HL-60/S4 treated with retinoic acid at 250 ng/mL for 4 days and 3 days (cell line): Measurements from ENCODE around the gene MAST3.
"Not testable (repeated sequence)": the region's sequence is repeated elsewhere in the genome, so short reads cannot be mapped to it uniquely, and the experiment has no call there.

Source experiments
- in situ Hi-C: fragments of 300-500 bp; cut with MboI; formaldehyde crosslinking; loops from 2 replicates; pipeline ENCODE4 v1.7.0; 2022; ENCODE audit warnings: low sequenced_read_pairs

The MAST3 gene

GRCh38 chr19:18156841-18157464, 59.4 kb downstream of the MAST3 start:
- in situ Hi-C loops: no loop called here

DNA sequence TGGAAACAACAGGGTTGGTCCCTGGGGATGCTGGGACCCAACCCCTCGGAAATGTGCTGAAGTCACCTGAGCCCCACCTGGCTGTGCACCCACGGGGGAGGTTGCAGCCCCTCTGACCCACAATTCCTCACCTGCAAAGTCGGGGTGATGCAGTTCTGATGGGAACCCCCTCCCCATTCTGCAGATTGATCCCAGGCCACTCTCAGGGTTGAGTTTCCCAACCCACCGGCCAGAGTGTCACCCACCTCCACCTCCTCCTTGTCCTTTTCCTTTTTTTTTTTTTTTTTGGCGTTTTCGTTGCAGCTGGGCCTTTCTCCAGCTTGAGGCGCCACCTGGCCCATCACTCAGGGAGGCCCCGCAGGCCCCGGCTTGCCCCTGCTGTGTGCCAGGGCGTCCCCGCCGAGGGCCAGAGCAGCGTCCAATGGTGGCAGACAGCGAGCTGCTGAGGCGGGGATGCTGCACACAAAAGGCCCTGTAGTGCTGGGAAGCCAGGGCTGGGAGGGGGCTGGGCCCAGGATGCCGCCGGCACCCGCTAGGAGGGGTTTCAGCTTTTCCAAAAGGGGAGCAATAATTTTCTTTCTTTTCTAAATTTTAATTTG, 60.0 kb downstream of the MAST3 start:
- in situ Hi-C loops: no loop called here

- in situ Hi-C loops: no loop called here
These were observed 60.9 kb downstream of the MAST3 start for GRCh38 chr19:18158467-18158866.

- in situ Hi-C loops: not testable (repeated sequence)
These were observed 61.6 kb downstream of the MAST3 start for GRCh38 chr19:18159059-18159616.

- in situ Hi-C loops: no loop called here
These were observed 62.2 kb downstream of the MAST3 start for GRCh38 chr19:18159810-18160209.

GRCh38 chr19:18160493-18160970, 63.0 kb downstream of the MAST3 start:
- in situ Hi-C loops: no loop called here

DNA sequence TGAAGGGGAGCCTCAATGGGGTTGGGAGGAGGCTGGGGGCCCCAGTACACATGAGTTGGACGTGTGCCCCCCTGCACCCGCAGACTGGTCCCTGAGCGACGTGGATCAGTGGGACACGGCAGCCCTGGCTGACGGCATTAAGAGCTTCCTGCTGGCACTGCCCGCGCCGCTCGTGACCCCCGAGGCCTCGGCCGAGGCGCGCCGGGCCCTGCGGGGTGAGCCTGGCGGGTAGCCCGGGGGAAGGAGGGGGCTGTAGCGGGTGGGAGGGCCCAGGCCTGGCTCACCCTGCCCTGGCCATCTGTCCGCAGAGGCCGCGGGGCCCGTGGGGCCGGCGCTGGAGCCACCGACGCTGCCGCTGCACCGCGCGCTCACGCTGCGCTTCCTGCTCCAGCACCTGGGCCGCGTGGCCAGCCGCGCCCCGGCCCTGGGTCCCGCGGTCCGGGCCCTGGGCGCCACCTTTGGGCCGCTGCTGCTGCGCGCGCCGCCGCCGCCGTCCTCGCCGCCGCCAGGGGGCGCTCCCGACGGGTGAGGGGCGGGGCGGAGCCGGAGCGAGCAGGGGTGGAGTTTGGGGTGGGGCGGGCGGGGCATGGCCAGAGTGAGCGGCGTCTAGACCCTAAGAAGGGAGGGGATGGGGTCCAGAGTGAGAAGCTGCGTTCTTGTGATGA, 63.5 kb downstream of the MAST3 start:
- in situ Hi-C loops: no loop called here

DNA sequence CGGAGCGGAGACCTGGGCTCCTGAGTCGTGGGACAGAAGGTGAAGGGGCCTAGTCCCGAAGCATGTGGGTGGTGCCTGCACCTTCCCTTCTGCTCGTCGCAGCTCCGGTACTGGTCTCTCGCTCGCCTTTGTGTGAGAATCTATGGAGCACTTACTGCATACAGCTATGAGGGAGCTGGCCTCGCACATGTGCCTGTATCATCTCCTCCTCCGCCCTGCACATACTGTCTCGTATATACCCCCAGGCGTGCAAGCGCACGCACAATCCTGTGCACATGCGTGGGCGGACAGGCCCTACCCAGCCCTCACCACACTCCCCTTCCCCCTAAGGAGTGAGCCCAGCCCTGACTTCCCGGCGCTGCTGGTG, 64.0 kb downstream of the MAST3 start:
- in situ Hi-C loops: no loop called here

DNA sequence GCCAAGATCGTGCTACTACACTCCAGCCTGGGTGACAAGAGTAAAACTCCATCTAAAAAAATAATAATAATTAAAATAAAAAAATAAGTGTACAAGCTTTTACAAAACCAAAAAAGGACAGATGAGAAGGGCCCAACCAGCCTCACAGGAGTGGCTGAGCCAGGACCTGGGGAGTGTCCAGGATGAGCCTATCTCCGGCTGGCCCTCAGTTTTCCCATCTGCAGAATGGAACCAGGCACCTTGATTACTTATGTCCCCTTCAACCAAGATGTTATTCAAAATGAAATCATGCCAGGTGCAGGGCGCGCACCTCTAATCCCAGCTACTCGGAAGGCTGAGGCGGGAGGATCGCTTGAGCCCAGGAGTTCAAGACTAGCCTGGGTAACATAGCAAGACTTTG, 66.5 kb downstream of the MAST3 start:
- in situ Hi-C loops: no loop called here

DNA sequence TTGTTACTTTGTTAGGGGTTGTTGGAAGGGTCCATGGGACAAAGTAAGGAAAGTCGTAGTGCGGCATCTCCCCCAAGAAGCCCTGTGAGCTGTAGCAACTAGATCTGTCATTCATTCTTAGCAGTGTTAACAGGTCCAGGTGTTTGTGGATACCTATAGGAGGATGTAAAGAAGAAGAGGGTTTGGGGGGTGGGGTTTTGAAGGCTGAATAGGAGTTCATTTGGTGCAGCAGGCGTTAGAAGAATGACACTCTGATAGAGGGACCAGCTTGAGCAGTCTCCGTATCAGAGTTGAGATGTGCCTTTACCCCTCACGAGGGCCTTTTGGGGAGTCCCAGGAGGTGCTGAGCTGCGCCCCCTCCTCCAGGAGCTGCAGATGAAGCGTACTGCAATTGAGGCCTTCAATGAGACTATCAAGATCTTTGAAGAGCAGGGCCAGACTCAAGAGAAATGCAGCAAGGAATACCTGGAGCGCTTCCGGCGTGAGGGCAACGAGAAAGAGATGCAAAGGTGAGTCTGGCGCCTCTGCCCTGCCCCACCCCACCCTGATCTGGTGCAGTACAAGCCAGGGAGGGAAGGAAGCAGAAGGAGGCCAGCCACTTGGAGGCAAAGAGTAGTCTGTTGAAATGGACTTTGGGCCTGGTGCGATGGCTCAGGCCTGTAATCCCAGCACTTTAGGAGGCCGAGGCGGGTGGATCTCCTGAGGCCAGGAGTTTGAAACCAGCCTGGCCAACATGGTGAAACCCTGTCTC, 68.4 kb downstream of the MAST3 start:
- in situ Hi-C loops: no loop called here

DNA sequence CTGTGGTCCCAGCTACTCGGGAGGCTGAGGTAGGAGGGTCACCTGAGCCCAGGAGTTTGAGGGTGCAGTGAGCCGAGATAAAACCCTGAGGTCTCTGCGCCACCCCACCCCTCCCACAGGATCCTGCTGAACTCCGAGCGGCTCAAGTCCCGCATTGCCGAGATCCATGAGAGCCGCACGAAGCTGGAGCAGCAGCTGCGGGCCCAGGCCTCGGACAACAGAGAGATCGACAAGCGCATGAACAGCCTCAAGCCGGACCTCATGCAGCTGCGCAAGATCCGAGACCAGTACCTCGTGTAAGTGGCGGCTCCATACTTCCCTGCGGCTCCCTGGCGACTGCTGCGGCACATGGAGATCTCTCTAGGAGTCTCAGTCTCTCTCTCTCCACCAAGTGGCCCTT, 69.4 kb downstream of the MAST3 start:
- in situ Hi-C loops: no loop called here

- in situ Hi-C loops: no loop called here
These were observed 70.5 kb downstream of the MAST3 start for GRCh38 chr19:18167975-18168645.

- in situ Hi-C loops: no loop called here
These were observed 71.2 kb downstream of the MAST3 start for GRCh38 chr19:18168673-18169381.

GRCh38 chr19:18170714-18171255, 73.2 kb downstream of the MAST3 start:
- in situ Hi-C loops: no loop called here

- in situ Hi-C loops: no loop called here
These were observed 74.2 kb downstream of the MAST3 start for GRCh38 chr19:18171605-18172327.

DNA sequence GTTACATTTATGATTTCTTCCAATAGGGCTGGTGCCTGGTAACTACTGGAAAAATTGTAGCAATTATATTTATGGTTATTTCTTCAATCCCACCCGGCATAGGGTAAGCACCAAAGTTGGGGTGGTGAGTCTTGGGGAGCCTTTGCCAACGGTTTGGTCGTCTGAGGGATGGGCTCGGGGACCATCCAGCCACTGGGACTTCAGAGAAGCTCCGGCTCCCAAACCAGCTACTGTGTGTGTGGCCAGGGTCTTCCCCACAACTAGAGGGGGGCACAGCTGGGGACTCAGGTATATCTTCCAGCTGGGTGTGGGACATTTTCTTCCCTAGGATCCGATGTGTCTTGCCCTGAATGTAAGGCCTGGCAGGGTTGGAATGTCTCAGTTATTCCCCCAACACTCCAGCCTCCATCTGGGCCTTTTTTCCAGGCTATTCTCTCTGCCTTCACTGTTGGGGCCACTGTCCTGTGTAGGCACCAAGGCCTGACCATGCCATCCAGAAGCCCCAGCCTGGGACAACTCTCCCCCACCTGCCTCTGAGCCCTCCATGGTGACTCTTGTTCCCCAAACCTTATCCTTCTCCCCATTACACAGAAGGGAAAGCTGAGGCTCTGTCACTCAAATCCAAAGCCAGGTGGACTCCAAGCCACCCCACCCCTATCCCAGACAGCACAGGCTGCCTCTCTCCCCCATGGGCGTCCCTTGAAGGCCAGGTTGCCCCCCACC, 74.9 kb downstream of the MAST3 start:
- in situ Hi-C loops: no loop called here

GRCh38 chr19:18173054-18173571, 75.5 kb downstream of the MAST3 start:
- in situ Hi-C loops: no loop called here

DNA sequence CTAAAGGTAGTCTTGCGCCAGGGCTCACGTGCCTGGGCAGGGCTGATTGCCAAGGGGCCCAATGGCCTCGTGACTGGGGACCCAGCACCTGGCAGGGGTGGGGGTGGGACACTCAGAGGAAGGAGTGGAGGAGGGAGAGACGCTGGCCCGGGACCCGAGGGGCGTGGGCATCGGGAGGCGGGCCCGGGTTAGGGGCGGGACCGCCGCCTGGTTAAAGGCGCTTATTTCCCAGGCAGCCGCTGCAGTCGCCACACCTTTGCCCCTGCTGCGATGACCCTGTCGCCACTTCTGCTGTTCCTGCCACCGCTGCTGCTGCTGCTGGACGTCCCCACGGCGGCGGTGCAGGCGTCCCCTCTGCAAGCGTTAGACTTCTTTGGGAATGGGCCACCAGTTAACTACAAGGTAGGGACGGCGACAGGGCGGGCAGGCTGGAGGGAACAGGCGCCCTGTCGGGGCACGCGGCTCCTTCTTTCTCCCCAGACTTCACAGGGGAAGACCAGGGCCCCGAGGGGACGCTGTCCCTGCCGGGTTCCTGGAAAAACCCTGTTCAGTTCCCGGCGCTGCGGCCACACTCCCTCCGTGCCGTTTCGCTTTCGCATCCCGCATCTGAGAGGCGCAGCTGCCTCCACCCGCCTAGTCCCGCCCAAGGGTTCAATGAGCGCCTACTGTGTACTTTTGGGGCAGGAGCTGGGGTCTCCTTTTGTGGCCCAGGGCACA, 76.2 kb downstream of the MAST3 start, which contains the start of gene IFI30:
Gene IFI30, plus strand, starts transcription at position 242 of the 717 bp plus-strand sequence. Its CDS starts 29 bp downstream, at position 271.
- in situ Hi-C loops: no loop called here
